ENCODE results near the gene TCF20.

DNA sequence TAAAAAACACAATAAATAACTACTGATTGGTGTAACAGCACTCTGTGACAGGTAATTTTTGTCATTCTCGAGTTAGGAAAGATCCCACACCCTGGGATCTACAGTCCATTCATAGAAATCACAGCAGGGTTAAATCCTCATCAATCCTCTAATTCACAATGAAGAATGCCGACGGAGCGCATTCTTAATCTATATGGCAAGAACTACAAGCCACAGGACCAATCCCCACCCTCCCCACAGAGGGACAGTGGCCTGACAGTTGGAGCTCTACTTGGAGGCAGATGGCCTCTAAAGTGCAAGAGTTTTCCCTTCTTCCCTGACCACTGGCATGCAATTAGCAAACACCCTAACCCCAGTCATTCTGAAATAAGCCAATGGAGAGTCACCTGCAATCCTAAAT lies 34.2 kb downstream of the TCF20 start:
- no peak for TF ChIP-seq HNF4A (conservative IDR thresholded peaks at IDR 0.05)
- TF ChIP-seq, protein P1, sequence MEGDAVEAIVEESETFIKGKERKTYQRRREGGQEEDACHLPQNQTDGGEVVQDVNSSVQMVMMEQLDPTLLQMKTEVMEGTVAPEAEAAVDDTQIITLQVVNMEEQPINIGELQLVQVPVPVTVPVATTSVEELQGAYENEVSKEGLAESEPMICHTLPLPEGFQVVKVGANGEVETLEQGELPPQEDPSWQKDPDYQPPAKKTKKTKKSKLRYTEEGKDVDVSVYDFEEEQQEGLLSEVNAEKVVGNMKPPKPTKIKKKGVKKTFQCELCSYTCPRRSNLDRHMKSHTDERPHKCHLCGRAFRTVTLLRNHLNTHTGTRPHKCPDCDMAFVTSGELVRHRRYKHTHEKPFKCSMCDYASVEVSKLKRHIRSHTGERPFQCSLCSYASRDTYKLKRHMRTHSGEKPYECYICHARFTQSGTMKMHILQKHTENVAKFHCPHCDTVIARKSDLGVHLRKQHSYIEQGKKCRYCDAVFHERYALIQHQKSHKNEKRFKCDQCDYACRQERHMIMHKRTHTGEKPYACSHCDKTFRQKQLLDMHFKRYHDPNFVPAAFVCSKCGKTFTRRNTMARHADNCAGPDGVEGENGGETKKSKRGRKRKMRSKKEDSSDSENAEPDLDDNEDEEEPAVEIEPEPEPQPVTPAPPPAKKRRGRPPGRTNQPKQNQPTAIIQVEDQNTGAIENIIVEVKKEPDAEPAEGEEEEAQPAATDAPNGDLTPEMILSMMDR (IDR thresholded peaks at IDR 0.05; ENCODE audit: low read depth, low read length, missing input control): no peak
- TF ChIP-seq SP1 (IDR thresholded peaks at IDR 0.05): no peak
- TF ChIP-seq TAF1 (conservative IDR thresholded peaks at IDR 0.05): no peak
- no peak for TF ChIP-seq FOXA1 (IDR thresholded peaks at IDR 0.05)
- TF ChIP-seq, protein P2, sequence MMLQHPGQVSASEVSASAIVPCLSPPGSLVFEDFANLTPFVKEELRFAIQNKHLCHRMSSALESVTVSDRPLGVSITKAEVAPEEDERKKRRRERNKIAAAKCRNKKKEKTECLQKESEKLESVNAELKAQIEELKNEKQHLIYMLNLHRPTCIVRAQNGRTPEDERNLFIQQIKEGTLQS (IDR thresholded peaks at IDR 0.05): no peak
- TF ChIP-seq RAD21 (IDR thresholded peaks at IDR 0.05): no peak
- TF ChIP-seq, protein P3, sequence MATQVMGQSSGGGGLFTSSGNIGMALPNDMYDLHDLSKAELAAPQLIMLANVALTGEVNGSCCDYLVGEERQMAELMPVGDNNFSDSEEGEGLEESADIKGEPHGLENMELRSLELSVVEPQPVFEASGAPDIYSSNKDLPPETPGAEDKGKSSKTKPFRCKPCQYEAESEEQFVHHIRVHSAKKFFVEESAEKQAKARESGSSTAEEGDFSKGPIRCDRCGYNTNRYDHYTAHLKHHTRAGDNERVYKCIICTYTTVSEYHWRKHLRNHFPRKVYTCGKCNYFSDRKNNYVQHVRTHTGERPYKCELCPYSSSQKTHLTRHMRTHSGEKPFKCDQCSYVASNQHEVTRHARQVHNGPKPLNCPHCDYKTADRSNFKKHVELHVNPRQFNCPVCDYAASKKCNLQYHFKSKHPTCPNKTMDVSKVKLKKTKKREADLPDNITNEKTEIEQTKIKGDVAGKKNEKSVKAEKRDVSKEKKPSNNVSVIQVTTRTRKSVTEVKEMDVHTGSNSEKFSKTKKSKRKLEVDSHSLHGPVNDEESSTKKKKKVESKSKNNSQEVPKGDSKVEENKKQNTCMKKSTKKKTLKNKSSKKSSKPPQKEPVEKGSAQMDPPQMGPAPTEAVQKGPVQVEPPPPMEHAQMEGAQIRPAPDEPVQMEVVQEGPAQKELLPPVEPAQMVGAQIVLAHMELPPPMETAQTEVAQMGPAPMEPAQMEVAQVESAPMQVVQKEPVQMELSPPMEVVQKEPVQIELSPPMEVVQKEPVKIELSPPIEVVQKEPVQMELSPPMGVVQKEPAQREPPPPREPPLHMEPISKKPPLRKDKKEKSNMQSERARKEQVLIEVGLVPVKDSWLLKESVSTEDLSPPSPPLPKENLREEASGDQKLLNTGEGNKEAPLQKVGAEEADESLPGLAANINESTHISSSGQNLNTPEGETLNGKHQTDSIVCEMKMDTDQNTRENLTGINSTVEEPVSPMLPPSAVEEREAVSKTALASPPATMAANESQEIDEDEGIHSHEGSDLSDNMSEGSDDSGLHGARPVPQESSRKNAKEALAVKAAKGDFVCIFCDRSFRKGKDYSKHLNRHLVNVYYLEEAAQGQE (IDR thresholded peaks at IDR 0.05): no peak

Data from liver (tissue), 3 donors.